T-helper 2 cell treated with Interferon-gamma antibody and Interleukin-4, amounts not matched to agents 5 μg/mL and 100 μg/mL, for 36 hours (primary cell): Measurements from ENCODE around the gene SFT2D2.

Experiments
- DNase-seq: peaks from one replicate; pipeline ENCODE4 v3.0.0; 2021; ENCODE audit warnings: low spot score
- H3K27ac Mint-ChIP-seq: one replicate; pipeline ENCODE4 v1.8.0; 2021; ENCODE audit warnings: mild to moderate bottlenecking, mixed read lengths
- H3K27me3 Mint-ChIP-seq: one replicate; pipeline ENCODE4 v1.8.0; 2021; ENCODE audit warnings: low read depth, mixed read lengths
- H3K36me3 Mint-ChIP-seq: one replicate; pipeline ENCODE4 v1.8.0; 2021; ENCODE audit warnings: low read depth, mixed read lengths
- H3K4me1 Mint-ChIP-seq: one replicate; pipeline ENCODE4 v1.8.0; 2021; ENCODE audit warnings: low read depth, mixed read lengths
- H3K4me3 Mint-ChIP-seq: one replicate; pipeline ENCODE4 v1.8.0; 2022; ENCODE audit warnings: mild to moderate bottlenecking, moderate library complexity, mixed read lengths
- H3K9me3 Mint-ChIP-seq: one replicate; pipeline ENCODE4 v1.8.0; 2021; ENCODE audit warnings: mixed read lengths

Gene SFT2D2

GRCh38 chr1:168234846-168235547 lies 9.2 kb downstream of the SFT2D2 start:
- Mint-ChIP-seq H3K27me3 (no peaks in the 10 kb centered on the region), H3K4me1 (peaks cover 58% of the 10 kb centered on the region)
- DNase-seq, result peak; percentile 53

GRCh38 chr1:168235548-168235885 lies 9.7 kb downstream of the SFT2D2 start:
- Mint-ChIP-seq H3K27ac (peak overlapping the region; percentile 89), H3K9me3 (no peaks in the 10 kb centered on the region), H3K4me1 (peaks cover 61% of the 10 kb centered on the region), H3K27me3 (no peaks in the 10 kb centered on the region), H3K4me3 (peak overlapping the region; percentile 71), H3K36me3 (peaks cover 83% of the 10 kb centered on the region)
- DNase-seq, result no peak

More at GRCh38 chr1:168234846-168235547, 9.2 kb downstream of the SFT2D2 start:
- Mint-ChIP-seq H3K9me3 (no peaks in the 10 kb centered on the region), H3K4me3 (peak overlapping the region; percentile 30), H3K27ac (peak overlapping the region; percentile 89), H3K36me3 (peaks cover 82% of the 10 kb centered on the region)

GRCh38 chr1:168235937-168236336 lies 10.1 kb downstream of the SFT2D2 start:
- no peaks in the 10 kb centered on the region for H3K9me3 Mint-ChIP-seq
- peak overlapping the region; percentile 89 for H3K27ac Mint-ChIP-seq
- no peak for DNase-seq
- peaks cover 83% of the 10 kb centered on the region for H3K36me3 Mint-ChIP-seq
- H3K4me3 Mint-ChIP-seq, result peak overlapping the region; percentile 71
- H3K4me1 Mint-ChIP-seq, result peaks cover 61% of the 10 kb centered on the region
- no peaks in the 10 kb centered on the region for H3K27me3 Mint-ChIP-seq

- peak; percentile 79 for DNase-seq
- no peaks in the 10 kb centered on the region for H3K9me3 Mint-ChIP-seq
- no peaks in the 10 kb centered on the region for H3K27me3 Mint-ChIP-seq
- H3K4me3 Mint-ChIP-seq, result peak overlapping the region; percentile 71
- H3K36me3 Mint-ChIP-seq, result peaks cover 82% of the 10 kb centered on the region
- peaks cover 59% of the 10 kb centered on the region for H3K4me1 Mint-ChIP-seq
- H3K27ac Mint-ChIP-seq, result peak overlapping the region; percentile 89
These were observed 11.2 kb downstream of the SFT2D2 start for GRCh38 chr1:168236836-168237611.

- peaks cover 54% of the 10 kb centered on the region for H3K4me1 Mint-ChIP-seq
- no peak for DNase-seq
- H3K4me3 Mint-ChIP-seq, result peak overlapping the region; percentile 66
- peak overlapping the region; percentile 85 for H3K27ac Mint-ChIP-seq
- H3K27me3 Mint-ChIP-seq, result no peaks in the 10 kb centered on the region
- peaks cover 86% of the 10 kb centered on the region for H3K36me3 Mint-ChIP-seq
- no peaks in the 10 kb centered on the region for H3K9me3 Mint-ChIP-seq
These were observed 17.4 kb downstream of the SFT2D2 start for GRCh38 chr1:168243198-168243597.

GRCh38 chr1:168243636-168244212 lies 17.9 kb downstream of the SFT2D2 start:
- no peak for DNase-seq
- H3K4me3 Mint-ChIP-seq, result peak overlapping the region; percentile 66
- peak overlapping the region; percentile 85 for H3K27ac Mint-ChIP-seq
- peaks cover 57% of the 10 kb centered on the region for H3K4me1 Mint-ChIP-seq
- H3K36me3 Mint-ChIP-seq, result peaks cover 89% of the 10 kb centered on the region
- no peaks in the 10 kb centered on the region for H3K27me3 Mint-ChIP-seq
- H3K9me3 Mint-ChIP-seq, result no peaks in the 10 kb centered on the region

GRCh38 chr1:168245042-168245441 lies 19.2 kb downstream of the SFT2D2 start:
- no peak overlapping the region for H3K27ac Mint-ChIP-seq

GRCh38 chr1:168246506-168246905 lies 20.7 kb downstream of the SFT2D2 start:
- Mint-ChIP-seq H3K4me3 (no peak overlapping the region), H3K27me3 (no peaks in the 10 kb centered on the region), H3K27ac (no peak overlapping the region)

More at GRCh38 chr1:168245042-168245441, 19.2 kb downstream of the SFT2D2 start:
- Mint-ChIP-seq H3K4me1 (peaks cover 61% of the 10 kb centered on the region), H3K27me3 (no peaks in the 10 kb centered on the region), H3K9me3 (no peaks in the 10 kb centered on the region), H3K4me3 (peak overlapping the region; percentile 40), H3K36me3 (peaks cover 89% of the 10 kb centered on the region)
- DNase-seq, result no peak

GRCh38 chr1:168252204-168252733 lies 26.5 kb downstream of the SFT2D2 start:
- no peak for DNase-seq
- H3K9me3 Mint-ChIP-seq, result peaks cover 23% of the 10 kb centered on the region
- H3K27ac Mint-ChIP-seq, result peak overlapping the region; percentile 34
- H3K27me3 Mint-ChIP-seq, result no peaks in the 10 kb centered on the region
- H3K4me3 Mint-ChIP-seq, result no peak overlapping the region
- H3K4me1 Mint-ChIP-seq, result peaks cover 30% of the 10 kb centered on the region
- H3K36me3 Mint-ChIP-seq, result peaks cover 83% of the 10 kb centered on the region

More at GRCh38 chr1:168246506-168246905, 20.7 kb downstream of the SFT2D2 start:
- H3K36me3 Mint-ChIP-seq, result peaks cover 92% of the 10 kb centered on the region
- no peaks in the 10 kb centered on the region for H3K9me3 Mint-ChIP-seq
- H3K4me1 Mint-ChIP-seq, result peaks cover 67% of the 10 kb centered on the region
- no peak for DNase-seq

- peaks cover 60% of the 10 kb centered on the region for H3K36me3 Mint-ChIP-seq
- H3K27me3 Mint-ChIP-seq, result no peaks in the 10 kb centered on the region
- peaks cover 10% of the 10 kb centered on the region for H3K4me1 Mint-ChIP-seq
- H3K4me3 Mint-ChIP-seq, result no peak overlapping the region
- DNase-seq, result no peak
- H3K9me3 Mint-ChIP-seq, result peaks cover 27% of the 10 kb centered on the region
- H3K27ac Mint-ChIP-seq, result no peak overlapping the region
These were observed 30.4 kb downstream of the SFT2D2 start for GRCh38 chr1:168256164-168256563.

- Mint-ChIP-seq H3K27ac (no peak overlapping the region), H3K27me3 (no peaks in the 10 kb centered on the region), H3K9me3 (peaks cover 27% of the 10 kb centered on the region), H3K4me3 (no peak overlapping the region), H3K36me3 (peaks cover 54% of the 10 kb centered on the region), H3K4me1 (peaks cover 12% of the 10 kb centered on the region)
- DNase-seq, result no peak
These were observed 31.6 kb downstream of the SFT2D2 start for GRCh38 chr1:168257397-168257796.

GRCh38 chr1:168259567-168259966 lies 33.8 kb downstream of the SFT2D2 start:
- no peak overlapping the region for H3K27ac Mint-ChIP-seq
- no peak overlapping the region for H3K4me3 Mint-ChIP-seq
- no peak for DNase-seq
- peaks cover 34% of the 10 kb centered on the region for H3K9me3 Mint-ChIP-seq
- peaks cover 8% of the 10 kb centered on the region for H3K4me1 Mint-ChIP-seq
- H3K27me3 Mint-ChIP-seq, result no peaks in the 10 kb centered on the region
- H3K36me3 Mint-ChIP-seq, result peaks cover 51% of the 10 kb centered on the region

- Mint-ChIP-seq H3K4me3 (no peak overlapping the region), H3K27ac (no peak overlapping the region), H3K27me3 (no peaks in the 10 kb centered on the region), H3K9me3 (peaks cover 30% of the 10 kb centered on the region), H3K36me3 (peaks cover 44% of the 10 kb centered on the region), H3K4me1 (peaks cover 8% of the 10 kb centered on the region)
- DNase-seq, result no peak
These were observed 34.6 kb downstream of the SFT2D2 start for GRCh38 chr1:168260393-168260792.

GRCh38 chr1:168261390-168261789 lies 35.6 kb downstream of the SFT2D2 start:
- Mint-ChIP-seq H3K4me1 (peaks cover 8% of the 10 kb centered on the region), H3K27me3 (no peaks in the 10 kb centered on the region), H3K27ac (no peak overlapping the region), H3K9me3 (peaks cover 22% of the 10 kb centered on the region), H3K4me3 (no peak overlapping the region), H3K36me3 (peaks cover 38% of the 10 kb centered on the region)
- no peak for DNase-seq
